Tibial nerve (tissue), 4 donors: ENCODE measurements around the gene ZNF728.
"Not testable (repeated sequence)": the region's sequence is repeated elsewhere in the genome, so short reads cannot be mapped to it uniquely, and the experiment has no call there.

ENCODE experiments used
- EP300 ChIP-seq, 2 donors: sonication (generic); formaldehyde crosslinking; IDR thresholded peaks; one replicate each; pipeline ENCODE4 v1.6.1; 2017; ENCODE audit warnings: antibody characterized with exemption in 2 of 2, mild to moderate bottlenecking in 1 of 2
- POLR2A ChIP-seq, 2 donors: fragments of 450-650 bp; IDR thresholded peaks; one replicate each; pipeline ENCODE4 v1.6.1; 2017; ENCODE audit warnings: antibody characterized with exemption in 2 of 2, mild to moderate bottlenecking in 2 of 2, moderate library complexity in 2 of 2
- TF ChIP-seq, protein P1 (sequence below), 5 experiments: fragments of 200-600 bp in 3 of 5; fragments of 450-650 bp in 2 of 5; sonication (generic) in 3 of 5; IDR thresholded peaks; one replicate each; pipeline ENCODE4 v1.5.1; 2016 to 2019; ENCODE audit warnings: antibody characterized with exemption in 5 of 5, mild to moderate bottlenecking in 3 of 5, moderate library complexity in 2 of 5

DNA sequence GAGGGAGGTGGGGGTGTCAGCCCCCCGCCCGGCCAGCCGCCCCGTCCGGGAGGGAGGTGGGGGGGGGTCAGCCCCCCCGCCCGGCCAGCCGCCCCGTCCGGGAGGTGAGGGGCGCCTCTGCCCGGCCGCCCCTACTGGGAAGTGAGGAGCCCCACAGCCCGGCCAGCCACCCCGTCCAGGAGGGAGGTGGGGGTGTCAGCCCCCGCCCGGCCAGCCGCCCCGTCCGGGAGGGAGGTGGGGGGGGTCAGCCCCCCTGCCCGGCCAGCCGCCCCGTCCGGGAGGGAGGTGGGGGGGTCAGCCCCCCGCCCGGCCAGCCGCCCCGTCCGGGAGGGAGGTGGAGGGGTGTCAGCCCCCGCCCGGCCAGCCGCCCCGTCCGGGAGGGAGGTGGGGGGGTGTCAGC lies 75.4 kb downstream of the ZNF728 start:
- not testable (repeated sequence) for TF ChIP-seq POLR2A, EP300 (IDR thresholded peaks at IDR 0.05)
- TF ChIP-seq, protein P1, sequence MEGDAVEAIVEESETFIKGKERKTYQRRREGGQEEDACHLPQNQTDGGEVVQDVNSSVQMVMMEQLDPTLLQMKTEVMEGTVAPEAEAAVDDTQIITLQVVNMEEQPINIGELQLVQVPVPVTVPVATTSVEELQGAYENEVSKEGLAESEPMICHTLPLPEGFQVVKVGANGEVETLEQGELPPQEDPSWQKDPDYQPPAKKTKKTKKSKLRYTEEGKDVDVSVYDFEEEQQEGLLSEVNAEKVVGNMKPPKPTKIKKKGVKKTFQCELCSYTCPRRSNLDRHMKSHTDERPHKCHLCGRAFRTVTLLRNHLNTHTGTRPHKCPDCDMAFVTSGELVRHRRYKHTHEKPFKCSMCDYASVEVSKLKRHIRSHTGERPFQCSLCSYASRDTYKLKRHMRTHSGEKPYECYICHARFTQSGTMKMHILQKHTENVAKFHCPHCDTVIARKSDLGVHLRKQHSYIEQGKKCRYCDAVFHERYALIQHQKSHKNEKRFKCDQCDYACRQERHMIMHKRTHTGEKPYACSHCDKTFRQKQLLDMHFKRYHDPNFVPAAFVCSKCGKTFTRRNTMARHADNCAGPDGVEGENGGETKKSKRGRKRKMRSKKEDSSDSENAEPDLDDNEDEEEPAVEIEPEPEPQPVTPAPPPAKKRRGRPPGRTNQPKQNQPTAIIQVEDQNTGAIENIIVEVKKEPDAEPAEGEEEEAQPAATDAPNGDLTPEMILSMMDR (IDR thresholded peaks at IDR 0.05): not testable (repeated sequence)
